NT2/D1 (cell line): ENCODE measurements around the gene SRRM1.

Source experiments
- SUZ12 ChIP-seq: IDR thresholded peaks from 2 replicates; pipeline ENCODE4 v1.6.1; 2011; ENCODE audit not compliant: insufficient read length, insufficient read depth; ENCODE audit errors: extremely low read depth
- YY1 ChIP-seq: IDR thresholded peaks from 2 replicates; pipeline ENCODE4 v1.6.1; 2011; ENCODE audit not compliant: insufficient read length, insufficient read depth
- ZNF274 ChIP-seq: IDR thresholded peaks from 2 replicates; pipeline ENCODE4 v1.6.1; 2011; ENCODE audit warnings: mild to moderate bottlenecking, low read depth, low read length

DNA sequence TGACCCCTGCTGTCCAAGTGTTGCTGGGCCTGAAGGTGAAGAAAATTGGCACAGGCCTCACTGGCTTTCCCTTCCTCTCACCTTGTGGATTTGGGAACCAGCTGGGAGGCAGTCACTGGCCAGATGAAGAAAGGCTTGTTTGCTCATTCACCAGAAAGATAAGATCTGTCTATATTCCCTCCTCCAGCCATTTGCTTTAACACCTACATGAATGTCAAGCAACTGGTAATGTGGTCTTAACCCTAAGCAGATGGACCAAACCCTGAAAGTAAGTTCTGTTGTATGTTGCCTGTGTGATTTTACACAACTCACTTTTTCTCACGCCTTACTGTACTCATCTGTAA, 10.3 kb upstream of the SRRM1 start:
- TF ChIP-seq YY1 (no peak), ZNF274 (no peak), SUZ12 (no peak)
